HepG2 (cell line): ENCODE results near the gene SLC51B. TPM values are rescaled to one million over a fixed set of nuclear protein-coding genes. Genes with fewer than 3 reads are reported as not detected.

Source experiments
- ATAC-seq: fragments of 200-7000 bp; cut with Tn5 transposase; 3 replicates; pipeline ENCODE4 v1.9.1; 2020; ENCODE audit warnings: mild to moderate bottlenecking, moderate library complexity
- BruUV-seq: library from RNA; stranded (reverse); fragments of 400-500 nt; replicated peaks from 2 replicates; lab custom pipeline; 2021; lab: Mats Ljungman, UMichigan
- CTCF ChIA-PET: fragments of 300-600 bp; formaldehyde crosslinking; extraction: SDS; loops from one replicate; lab custom pipeline; 2021; ENCODE audit warnings: low total read pairs, inconsistent platforms, low intra/inter-chr PET ratio; lab: Yijun Ruan, JAX
- POLR2A ChIA-PET: fragments of 350-600 bp; sonication (Branson Sonifier 250); formaldehyde crosslinking; loops from one replicate; lab custom pipeline; 2020; ENCODE audit warnings: antibody characterized with exemption, inconsistent platforms; lab: Yijun Ruan, JAX
- DNase-seq: peaks from one replicate; pipeline ENCODE4 v3.0.0-alpha.2; 2015; ENCODE audit warnings: low spot score
- FAIRE-seq: peaks from 3 replicates; lab custom pipeline; 2011; peaks lifted over from hg19 to GRCh38; lab: Jason Lieb, UNC
- H2AFZ ChIP-seq: one replicate; pipeline ENCODE4 v1.6.1; 2011; ENCODE audit warnings: low read length, inconsistent platforms
- H3K27ac ChIP-seq: fragments of 300-600 bp; 3 replicates; pipeline ENCODE4 v1.8.0; 2011; ENCODE audit warnings: mixed run types, mild to moderate bottlenecking, mixed read lengths, low read length, inconsistent platforms; ENCODE audit not compliant: insufficient read depth; ENCODE audit errors: extremely low read length
- H3K27me3 ChIP-seq, 2 experiments: fragments of 200-600 bp in 1 of 2; 2 replicates in 1 of 2; 3 replicates in 1 of 2; pipeline versions ENCODE4 v1.6.0 to v1.8.0; 2011; ENCODE audit warnings: low read length in 2 of 2, mild to moderate bottlenecking in 2 of 2, moderate library complexity in 2 of 2, inconsistent platforms in 1 of 2; ENCODE audit not compliant: insufficient read depth in 2 of 2, control insufficient read depth in 1 of 2
- H3K36me3 ChIP-seq, 2 experiments: fragments of 200-600 bp in 1 of 2; replicated peaks in 1 of 2; 2 replicates in 1 of 2; 3 replicates in 1 of 2; pipeline versions ENCODE4 v1.5.1 to v1.8.0; 2011; ENCODE audit warnings: low read length in 2 of 2, inconsistent platforms in 1 of 2; ENCODE audit not compliant: insufficient read depth in 2 of 2, control insufficient read depth in 1 of 2
- H3K4me1 ChIP-seq: 2 replicates; pipeline ENCODE4 v1.5.1; 2012; ENCODE audit warnings: low read length, inconsistent platforms; ENCODE audit not compliant: insufficient read depth
- H3K4me2 ChIP-seq: 2 replicates; pipeline ENCODE4 v1.6.0; 2011; ENCODE audit warnings: low read depth, low read length, inconsistent platforms
- H3K4me3 ChIP-seq, 3 experiments: fragments of 200-600 bp in 1 of 3; sonication (generic), shearing (Covaris generic) in 1 of 3; replicated peaks in 1 of 3; 2 replicates each; pipeline ENCODE4 v1.5.1; 2011 to 2016; ENCODE audit warnings: low read length in 3 of 3, inconsistent platforms in 2 of 3, low read depth in 2 of 3, mild to moderate bottlenecking in 2 of 3, control low read depth in 1 of 3, mixed read lengths in 1 of 3; ENCODE audit not compliant: insufficient read depth in 1 of 3
- H3K79me2 ChIP-seq: one replicate; pipeline ENCODE4 v1.6.1; 2011; ENCODE audit warnings: low read length, inconsistent platforms; ENCODE audit not compliant: insufficient read depth
- H3K9ac ChIP-seq: 2 replicates; pipeline ENCODE4 v1.6.0; 2011; ENCODE audit warnings: mild to moderate bottlenecking, low read depth, low read length, inconsistent platforms; ENCODE audit not compliant: insufficient read depth
- H3K9me3 ChIP-seq: 2 replicates; pipeline ENCODE4 v1.5.1; 2012; ENCODE audit warnings: mild to moderate bottlenecking, low read length
- H4K20me1 ChIP-seq: 2 replicates; pipeline ENCODE4 v1.6.0; 2011; ENCODE audit warnings: inconsistent platforms, mild to moderate bottlenecking, low read length, moderate library complexity; ENCODE audit not compliant: insufficient read depth
- HES4 ChIP-seq: sonication (generic); formaldehyde crosslinking; IDR thresholded peaks from 2 replicates; pipeline ENCODE4 v1.9.0; 2021; ENCODE audit warnings: mild to moderate bottlenecking, missing genetic modification reagents, borderline replicate concordance
- PLSCR1 ChIP-seq: sonication (generic); formaldehyde crosslinking; IDR thresholded peaks from 2 replicates; pipeline ENCODE4 v1.5.0; 2020; ENCODE audit warnings: missing genetic modification reagents, mild to moderate bottlenecking, borderline replicate concordance
- THAP8 ChIP-seq: sonication (generic); formaldehyde crosslinking; IDR thresholded peaks from 2 replicates; pipeline ENCODE4 v1.5.1; 2020; ENCODE audit warnings: missing genetic modification reagents, mild to moderate bottlenecking, borderline replicate concordance
- ZBTB8A ChIP-seq: sonication (generic); formaldehyde crosslinking; IDR thresholded peaks from 2 replicates; pipeline ENCODE4 v1.4.0; 2020; ENCODE audit warnings: mild to moderate bottlenecking, low read depth, missing genetic modification reagents, borderline replicate concordance
- ZKSCAN5 ChIP-seq: sonication (generic); formaldehyde crosslinking; IDR thresholded peaks from 2 replicates; pipeline ENCODE4 v1.5.1; 2020; ENCODE audit warnings: mild to moderate bottlenecking, missing genetic modification reagents
- ZNF317 ChIP-seq: sonication (generic); formaldehyde crosslinking; IDR thresholded peaks from 2 replicates; pipeline ENCODE4 v1.5.0; 2020; ENCODE audit warnings: mild to moderate bottlenecking, missing genetic modification reagents
- ZNF678 ChIP-seq: sonication (generic); formaldehyde crosslinking; IDR thresholded peaks from 2 replicates; pipeline ENCODE4 v1.4.0; 2020; ENCODE audit warnings: mild to moderate bottlenecking, missing genetic modification reagents
- WGBS: methylation state at CpG from one replicate; pipeline ENCODE4 v1.1.6; 2017; ENCODE audit warnings: low lambda C conversion rate; 5-methylcytosine and 5-hydroxymethylcytosine counted together
- in situ Hi-C: cut with HindIII; loops from 2 replicates; pipeline ENCODE4 v1.10.0; 2017; ENCODE audit warnings: low pct_unique_long_range_greater_than_20kb; ENCODE audit not compliant: extremely low pct_ligation_motif_present
- intact Hi-C: fragments of 100-400 bp; cut with micrococcal nuclease; formaldehyde crosslinking; loops from one replicate; pipeline ENCODE4 v1.10.0; 2022; ENCODE audit not compliant: unreplicated experiment
- polyA plus RNA-seq, 8 experiments: library from polyadenylated mRNA; depleted of rRNA in 3 of 8; stranded (reverse) in 7 of 8; unstranded in 1 of 8; fragments of >200 nt; fragmentation: Illumina TruSeq in 4 of 8; extraction: Trizol in 4 of 8; gene quantifications; 2 replicates each; pipeline versions ENCODE4 v1.2.1 to v1.2.3, GENCODE V29; 2011 to 2016; ENCODE audit warnings: low read depth in 4 of 8, missing spikeins in 1 of 8, mixed read lengths in 1 of 8; ENCODE audit not compliant: insufficient read depth in 1 of 8
- total RNA-seq, 5 experiments: library from RNA; depleted of rRNA; stranded (reverse); fragments of >200 nt; fragmentation: Illumina TruSeq; extraction: Trizol; gene quantifications; 2 replicates each; pipeline ENCODE4 v1.2.3, GENCODE V29; 2016; ENCODE audit warnings: low read depth in 1 of 5
- TF ChIP-seq, protein P1 (sequence below): sonication (generic); formaldehyde crosslinking; IDR thresholded peaks from 2 replicates; pipeline ENCODE4 v1.8.0; 2022; ENCODE audit warnings: mild to moderate bottlenecking, missing genetic modification reagents, moderate library complexity
- TF ChIP-seq, protein P2 (sequence below): sonication (generic); formaldehyde crosslinking; IDR thresholded peaks from 2 replicates; pipeline ENCODE4 v1.5.1; 2020; ENCODE audit warnings: missing genetic modification reagents, mild to moderate bottlenecking, borderline replicate concordance

Gene SLC51B
- total and polyA plus RNA-seq, 2 of the 13 experiments (the other 11 are each of a cell fraction or from before 2014, with no cell fraction given) = 14.9 to 17.1 TPM

- WGBS = 86% methylated on average over 2 of the region's 2 CpGs
- no TSS peak for BruUV-seq
- Histone ChIP-seq H3K36me3 (no peaks in the 10 kb centered on the region), H3K4me2 (no peak overlapping the region), H3K9me3 (no peaks in the 10 kb centered on the region), H4K20me1 (no peaks in the 10 kb centered on the region), H3K27me3 (no peaks in the 10 kb centered on the region), H3K27ac (no peak overlapping the region), H2AFZ (no peak overlapping the region), H3K4me1 (peaks cover 64% of the 10 kb centered on the region), H3K9ac (no peak overlapping the region), H3K79me2 (no peaks in the 10 kb centered on the region), H3K4me3 (no peak overlapping the region)
- ChIA-PET POLR2A (no interaction called here), CTCF (interaction anchor here (3.4 to 5.0 kb wide), 2 partner anchors 33 to 49 kb away, joined by 29 to 54 read pairs; no protein-coding TSS in a partner anchor)
- in situ Hi-C loops = loop anchor here (5.0 kb wide), 1 partner anchor 34 kb away; no protein-coding TSS in a partner anchor
- intact Hi-C loops = loop anchor here (5.0 to 10.0 kb wide), 2 partner anchors 61 to 242 kb away; partner anchors contain the start of gene RNU5A-1
- no peak for ATAC-seq
- FAIRE-seq = no peak
- no peak for TF ChIP-seq ZBTB8A (CRISPR knock-in tag)
- TF ChIP-seq PLSCR1 (CRISPR knock-in tag) = no peak
- no peak for TF ChIP-seq THAP8 (CRISPR knock-in tag)
- TF ChIP-seq, protein P1, sequence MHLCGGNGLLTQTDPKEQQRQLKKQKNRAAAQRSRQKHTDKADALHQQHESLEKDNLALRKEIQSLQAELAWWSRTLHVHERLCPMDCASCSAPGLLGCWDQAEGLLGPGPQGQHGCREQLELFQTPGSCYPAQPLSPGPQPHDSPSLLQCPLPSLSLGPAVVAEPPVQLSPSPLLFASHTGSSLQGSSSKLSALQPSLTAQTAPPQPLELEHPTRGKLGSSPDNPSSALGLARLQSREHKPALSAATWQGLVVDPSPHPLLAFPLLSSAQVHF = no peak
- TF ChIP-seq ZKSCAN5 (CRISPR knock-in tag) = no peak
- TF ChIP-seq ZNF678 = no peak
- no peak for TF ChIP-seq ZNF317 (CRISPR knock-in tag)
- TF ChIP-seq, protein P2, sequence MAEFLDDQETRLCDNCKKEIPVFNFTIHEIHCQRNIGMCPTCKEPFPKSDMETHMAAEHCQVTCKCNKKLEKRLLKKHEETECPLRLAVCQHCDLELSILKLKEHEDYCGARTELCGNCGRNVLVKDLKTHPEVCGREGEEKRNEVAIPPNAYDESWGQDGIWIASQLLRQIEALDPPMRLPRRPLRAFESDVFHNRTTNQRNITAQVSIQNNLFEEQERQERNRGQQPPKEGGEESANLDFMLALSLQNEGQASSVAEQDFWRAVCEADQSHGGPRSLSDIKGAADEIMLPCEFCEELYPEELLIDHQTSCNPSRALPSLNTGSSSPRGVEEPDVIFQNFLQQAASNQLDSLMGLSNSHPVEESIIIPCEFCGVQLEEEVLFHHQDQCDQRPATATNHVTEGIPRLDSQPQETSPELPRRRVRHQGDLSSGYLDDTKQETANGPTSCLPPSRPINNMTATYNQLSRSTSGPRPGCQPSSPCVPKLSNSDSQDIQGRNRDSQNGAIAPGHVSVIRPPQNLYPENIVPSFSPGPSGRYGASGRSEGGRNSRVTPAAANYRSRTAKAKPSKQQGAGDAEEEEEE (CRISPR knock-in tag) = no peak
- no peak for TF ChIP-seq HES4
- no peak for DNase-seq
Measured at GRCh38 chr15:65052956-65053355, 7.8 kb downstream of the SLC51B start.
